Tibial artery (tissue), 4 donors: ENCODE measurements around the gene CAMSAP1.
A peak's percentile ranks its signal among the peaks of the same experiment; 100 is the strongest.

ENCODE experiments used
- DNase-seq, 2 donors: peaks; one replicate each; pipeline ENCODE4 v3.0.0-alpha.2; 2019
- H3K27ac ChIP-seq, 2 donors: fragments of 200-600 bp; sonication (generic) in 1 of 2; 1 replicate in 1 of 2; 2 replicates in 1 of 2; pipeline ENCODE4 v1.5.1; 2018 to 2019; ENCODE audit warnings: mild to moderate bottlenecking in 1 of 2
- H3K27me3 ChIP-seq, 2 donors: fragments of 200-600 bp; sonication (generic) in 1 of 2; one replicate each; pipeline versions ENCODE4 v1.5.1 to v1.6.0; 2016 to 2019
- H3K36me3 ChIP-seq, 3 donors: fragments of 200-600 bp; sonication (generic) in 2 of 3; one replicate each; pipeline ENCODE4 v1.5.1; 2016 to 2019; ENCODE audit warnings: mild to moderate bottlenecking in 2 of 3
- H3K4me1 ChIP-seq, 4 donors: fragments of 200-600 bp; sonication (generic) in 2 of 4; 1 replicate in 3 of 4; 2 replicates in 1 of 4; pipeline ENCODE4 v1.5.1; 2016 to 2019
- H3K4me3 ChIP-seq, 2 donors: fragments of 200-600 bp; sonication (generic) in 1 of 2; 1 replicate in 1 of 2; 2 replicates in 1 of 2; pipeline ENCODE4 v1.5.1; 2018 to 2019; ENCODE audit warnings: mild to moderate bottlenecking in 2 of 2
- H3K9me3 ChIP-seq, 3 donors: fragments of 200-600 bp; sonication (generic) in 1 of 3; one replicate each; pipeline ENCODE4 v1.5.1; 2016 to 2019
- CTCF ChIP-seq, 2 experiments: fragments of 200-600 bp in 1 of 2; fragments of 450-650 bp in 1 of 2; IDR thresholded peaks; one replicate each; pipeline ENCODE4 v1.5.1; 2017 to 2019; ENCODE audit warnings: antibody characterized with exemption in 2 of 2, mild to moderate bottlenecking in 1 of 2, moderate library complexity in 1 of 2
- intact Hi-C: fragments of 100-400 bp; cut with DNase I; formaldehyde crosslinking; loops from one replicate; pipeline ENCODE4 v1.15.0; 2023; ENCODE audit warnings: low total_unique reads

The CAMSAP1 gene, protein sequence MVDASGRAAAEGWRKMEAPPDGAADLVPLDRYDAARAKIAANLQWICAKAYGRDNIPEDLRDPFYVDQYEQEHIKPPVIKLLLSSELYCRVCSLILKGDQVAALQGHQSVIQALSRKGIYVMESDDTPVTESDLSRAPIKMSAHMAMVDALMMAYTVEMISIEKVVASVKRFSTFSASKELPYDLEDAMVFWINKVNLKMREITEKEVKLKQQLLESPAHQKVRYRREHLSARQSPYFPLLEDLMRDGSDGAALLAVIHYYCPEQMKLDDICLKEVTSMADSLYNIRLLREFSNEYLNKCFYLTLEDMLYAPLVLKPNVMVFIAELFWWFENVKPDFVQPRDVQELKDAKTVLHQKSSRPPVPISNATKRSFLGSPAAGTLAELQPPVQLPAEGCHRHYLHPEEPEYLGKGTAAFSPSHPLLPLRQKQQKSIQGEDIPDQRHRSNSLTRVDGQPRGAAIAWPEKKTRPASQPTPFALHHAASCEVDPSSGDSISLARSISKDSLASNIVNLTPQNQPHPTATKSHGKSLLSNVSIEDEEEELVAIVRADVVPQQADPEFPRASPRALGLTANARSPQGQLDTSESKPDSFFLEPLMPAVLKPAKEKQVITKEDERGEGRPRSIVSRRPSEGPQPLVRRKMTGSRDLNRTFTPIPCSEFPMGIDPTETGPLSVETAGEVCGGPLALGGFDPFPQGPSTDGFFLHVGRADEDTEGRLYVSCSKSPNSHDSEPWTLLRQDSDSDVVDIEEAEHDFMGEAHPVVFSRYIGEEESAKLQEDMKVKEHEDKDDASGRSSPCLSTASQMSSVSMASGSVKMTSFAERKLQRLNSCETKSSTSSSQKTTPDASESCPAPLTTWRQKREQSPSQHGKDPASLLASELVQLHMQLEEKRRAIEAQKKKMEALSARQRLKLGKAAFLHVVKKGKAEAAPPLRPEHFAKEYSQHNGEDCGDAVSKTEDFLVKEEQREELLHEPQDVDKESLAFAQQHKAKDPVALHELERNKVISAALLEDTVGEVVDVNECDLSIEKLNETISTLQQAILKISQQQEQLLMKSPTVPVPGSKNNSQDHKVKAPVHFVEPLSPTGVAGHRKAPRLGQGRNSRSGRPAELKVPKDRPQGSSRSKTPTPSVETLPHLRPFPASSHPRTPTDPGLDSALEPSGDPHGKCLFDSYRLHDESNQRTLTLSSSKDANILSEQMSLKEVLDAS (N-terminal part only)

GRCh38 chr9:135907431-135908092, at the start of gene CAMSAP1:
CAMSAP1 (minus strand) TSS chr9:135907546; CDS start chr9:135907159, 387 bp downstream.
- Histone ChIP-seq H3K27ac (peak within 1 kb of the TSS; percentile 90 to 91), H3K27me3 (no peaks in the 10 kb centered on the region), H3K4me3 (peak within 1 kb of the TSS; percentile 91 to 92), H3K36me3 (peaks cover 21 to 22% (median 21%) of the 10 kb centered on the region in 3 donors), H3K4me1 (peaks cover 0 to 41% (median 28%) of the 10 kb centered on the region in 4 donors), H3K9me3 (peaks cover 0 to 11% (median 7%) of the 10 kb centered on the region in 3 donors)
- intact Hi-C loops: loop anchor here (2.0 kb wide), 2 partner anchors 43 to 53 kb away; partner anchors contain the start of gene UBAC1
- DNase-seq: peak; percentile 86 to 96
- TF ChIP-seq CTCF (IDR thresholded peaks at IDR 0.05): no peak

GRCh38 chr9:135956802-135957174, 49.4 kb upstream of the CAMSAP1 start:
- Histone ChIP-seq H3K4me3 (no peak overlapping the region), H3K27ac (no peak overlapping the region), H3K9me3 (no peaks in the 10 kb centered on the region), H3K4me1 (peaks cover 6 to 21% (median 13%) of the 10 kb centered on the region in 4 donors), H3K27me3 (no peaks in the 10 kb centered on the region), H3K36me3 (peaks cover 24 to 34% (median 25%) of the 10 kb centered on the region in 3 donors)
- TF ChIP-seq CTCF (IDR thresholded peaks at IDR 0.05): no peak
- no peak for DNase-seq
- intact Hi-C loops: no loop called here

DNA sequence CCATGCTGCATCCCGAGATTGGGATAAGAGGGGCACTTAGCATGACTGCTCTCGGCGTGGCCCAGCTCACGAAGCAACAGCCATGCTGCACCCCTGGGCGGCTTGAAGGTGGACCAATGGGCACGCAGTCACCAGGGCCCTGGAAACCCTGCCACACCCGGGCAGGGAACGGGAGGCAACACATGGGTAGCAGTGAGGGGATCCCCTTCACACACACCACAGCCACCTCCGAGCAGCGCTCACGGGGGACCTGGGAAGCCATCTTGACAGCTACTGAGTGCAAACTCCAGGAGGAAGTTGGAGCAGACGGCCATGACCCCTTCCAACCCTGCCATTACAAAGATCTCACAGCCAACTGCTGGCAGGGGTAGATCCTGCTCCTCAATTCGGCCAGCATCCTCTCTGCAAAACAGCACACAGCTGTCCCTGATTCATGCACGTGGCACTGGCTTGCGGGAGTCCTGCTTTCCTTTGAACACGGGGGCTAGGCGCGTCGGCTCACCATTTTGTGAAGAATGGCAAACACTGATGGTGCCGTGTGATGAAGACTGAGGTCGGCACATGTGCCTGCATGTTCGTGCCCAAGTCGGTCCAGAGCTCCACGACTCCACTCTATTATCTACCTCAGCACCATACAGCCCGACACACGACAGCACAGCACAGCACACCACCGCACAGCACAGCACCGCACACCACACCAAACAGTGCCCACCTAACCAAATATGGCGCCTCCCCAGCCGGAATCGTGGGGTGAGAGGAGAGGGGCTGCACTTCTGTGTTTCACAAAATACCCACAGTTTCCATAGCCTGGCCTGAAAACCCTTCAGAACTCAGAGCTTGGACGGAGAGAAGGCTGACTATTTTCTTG, 48.8 kb upstream of the CAMSAP1 start:
- H3K27me3 ChIP-seq: no peaks in the 10 kb centered on the region
- intact Hi-C loops: no loop called here
- peaks cover 24 to 40% (median 29%) of the 10 kb centered on the region in 3 donors for H3K36me3 ChIP-seq
- no peak for TF ChIP-seq CTCF (IDR thresholded peaks at IDR 0.05)
- H3K27ac ChIP-seq: no peak overlapping the region
- H3K4me1 ChIP-seq: peaks cover 6 to 17% (median 13%) of the 10 kb centered on the region in 4 donors
- H3K4me3 ChIP-seq: no peak overlapping the region
- DNase-seq: no peak
- no peaks in the 10 kb centered on the region for H3K9me3 ChIP-seq

DNA sequence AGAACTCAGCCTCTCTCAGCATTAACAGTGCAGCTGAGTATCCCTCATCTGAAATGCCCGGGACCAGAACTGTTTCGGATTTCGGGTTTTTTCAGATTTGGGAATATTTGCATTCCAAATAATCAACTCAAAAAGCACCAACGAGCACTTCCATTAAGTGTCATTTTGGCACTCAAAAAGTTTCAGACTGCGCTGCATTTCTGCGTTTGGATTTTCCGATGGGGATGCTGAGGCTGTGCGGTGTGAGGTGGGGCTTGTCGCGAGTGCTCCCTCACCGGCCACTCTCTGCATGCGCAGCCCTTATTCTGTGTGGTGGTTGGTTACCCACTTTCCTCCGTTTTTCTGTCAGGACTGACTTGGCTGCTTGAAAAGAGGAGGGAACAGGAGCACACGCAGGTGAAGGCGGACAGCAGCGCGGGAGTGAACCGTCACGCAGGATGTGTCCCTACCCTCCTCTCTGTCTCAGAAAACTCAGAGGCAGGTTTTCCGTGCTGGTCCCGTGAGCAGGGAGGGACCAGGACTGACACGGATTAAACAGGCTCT, 45.4 kb upstream of the CAMSAP1 start:
- no peaks in the 10 kb centered on the region for H3K4me1 ChIP-seq
- no peak for DNase-seq
- H3K27ac ChIP-seq: no peak overlapping the region
- H3K36me3 ChIP-seq: peaks cover 34 to 68% (median 41%) of the 10 kb centered on the region in 3 donors
- H3K9me3 ChIP-seq: no peaks in the 10 kb centered on the region
- no peak for TF ChIP-seq CTCF (IDR thresholded peaks at IDR 0.05)
- H3K4me3 ChIP-seq: no peak overlapping the region
- no peaks in the 10 kb centered on the region for H3K27me3 ChIP-seq
- intact Hi-C loops: no loop called here
